Kidney (tissue), 14 donors: ENCODE data around the gene UBR3. TPM values are rescaled to one million over a fixed set of nuclear protein-coding genes. Genes with fewer than 3 reads are reported as not detected.

ENCODE experiments used
- DNase-seq, 5 donors: peaks; one replicate each; pipeline ENCODE4 v3.0.0-alpha.2; 2013 to 2020
- FAIRE-seq: peaks from 2 replicates; lab custom pipeline; 2012; peaks lifted over from hg19 to GRCh38; lab: Jason Lieb, UNC
- H3K27ac ChIP-seq, 2 donors: one replicate each; pipeline ENCODE4 v1.7.0; 2013; ENCODE audit warnings: low read depth in 2 of 2, low read length in 2 of 2, inconsistent platforms in 1 of 2
- H3K27me3 ChIP-seq: one replicate; pipeline ENCODE4 v1.7.1; 2013; ENCODE audit warnings: low read length, inconsistent platforms; ENCODE audit not compliant: control insufficient read depth, insufficient read depth
- H3K36me3 ChIP-seq, 3 donors: one replicate each; pipeline versions ENCODE4 v1.7.0 to v1.7.1; 2013; ENCODE audit warnings: low read length in 3 of 3, control low read depth in 1 of 3, inconsistent platforms in 1 of 3; ENCODE audit not compliant: insufficient read depth in 3 of 3, control insufficient read depth in 2 of 3
- H3K4me1 ChIP-seq, 3 donors: one replicate each; pipeline versions ENCODE4 v1.7.0 to v1.7.1; 2013; ENCODE audit warnings: low read length in 3 of 3, inconsistent platforms in 1 of 3, low read depth in 1 of 3; ENCODE audit not compliant: control insufficient read depth in 2 of 3, insufficient read depth in 2 of 3
- H3K4me3 ChIP-seq, 3 donors: one replicate each; pipeline versions ENCODE4 v1.7.0 to v1.8.1; 2013; ENCODE audit warnings: low read length in 3 of 3, control low read depth in 1 of 3, inconsistent platforms in 1 of 3
- H3K9ac ChIP-seq, 3 donors: one replicate each; pipeline versions ENCODE4 v1.7.0 to v1.7.1; 2013; ENCODE audit warnings: low read length in 3 of 3, control low read depth in 1 of 3, inconsistent platforms in 1 of 3
- H3K9me3 ChIP-seq, 3 donors: one replicate each; pipeline versions ENCODE4 v1.7.0 to v1.7.1; 2013; ENCODE audit warnings: low read length in 3 of 3, control low read depth in 1 of 3, inconsistent platforms in 1 of 3; ENCODE audit not compliant: control insufficient read depth in 2 of 3, insufficient read depth in 1 of 3
- intact Hi-C: fragments of 100-400 bp; cut with DNase I; formaldehyde crosslinking; loops from one replicate; pipeline ENCODE4 v1.11.1; 2022
- polyA plus RNA-seq: library from polyadenylated mRNA; stranded (reverse); fragments of 350-450 nt; fragmentation: Illumina TruSeq; extraction: RNeasy Lipid Tissue Mini Kit (QIAGEN cat#74804); gene quantifications from one replicate; pipeline ENCODE4 v1.2.3, GENCODE V29; 2014; ENCODE audit warnings: low read depth, low replicate concordance; ENCODE audit not compliant: insufficient read depth
- total RNA-seq: library from RNA; stranded (reverse); fragmentation: NEBNext Ultra II Directional; extraction: Animal tissue kit (Norgen Biotek cat#: 25700); gene quantifications from one replicate; pipeline ENCODE4 v1.2.1, GENCODE V29; 2021
- TF ChIP-seq, protein P1 (sequence below): IDR thresholded peaks from 3 replicates; pipeline ENCODE4 v1.5.1; 2012; ENCODE audit warnings: mild to moderate bottlenecking, moderate library complexity, borderline replicate concordance; ENCODE audit not compliant: insufficient read depth; ENCODE audit errors: extremely low read depth
- donor health status: control.
- donor health status: control.
- donor health status: control.
- donor health status: control.
- donor health status: control.
- donor health status: DM: yes; HTN: yes; CAD: no.
- donor health status: Normal renal cell carcinoma (clear cell type).

The UBR3 gene
- total and polyA plus RNA-seq, 2 donors from 2014 or later: 10.2 to 41.0 TPM

GRCh38 chr2:169906731-169907130, 79.5 kb downstream of the UBR3 start:
- FAIRE-seq (no peak), DNase-seq (no peak)
- TF ChIP-seq, protein P1, sequence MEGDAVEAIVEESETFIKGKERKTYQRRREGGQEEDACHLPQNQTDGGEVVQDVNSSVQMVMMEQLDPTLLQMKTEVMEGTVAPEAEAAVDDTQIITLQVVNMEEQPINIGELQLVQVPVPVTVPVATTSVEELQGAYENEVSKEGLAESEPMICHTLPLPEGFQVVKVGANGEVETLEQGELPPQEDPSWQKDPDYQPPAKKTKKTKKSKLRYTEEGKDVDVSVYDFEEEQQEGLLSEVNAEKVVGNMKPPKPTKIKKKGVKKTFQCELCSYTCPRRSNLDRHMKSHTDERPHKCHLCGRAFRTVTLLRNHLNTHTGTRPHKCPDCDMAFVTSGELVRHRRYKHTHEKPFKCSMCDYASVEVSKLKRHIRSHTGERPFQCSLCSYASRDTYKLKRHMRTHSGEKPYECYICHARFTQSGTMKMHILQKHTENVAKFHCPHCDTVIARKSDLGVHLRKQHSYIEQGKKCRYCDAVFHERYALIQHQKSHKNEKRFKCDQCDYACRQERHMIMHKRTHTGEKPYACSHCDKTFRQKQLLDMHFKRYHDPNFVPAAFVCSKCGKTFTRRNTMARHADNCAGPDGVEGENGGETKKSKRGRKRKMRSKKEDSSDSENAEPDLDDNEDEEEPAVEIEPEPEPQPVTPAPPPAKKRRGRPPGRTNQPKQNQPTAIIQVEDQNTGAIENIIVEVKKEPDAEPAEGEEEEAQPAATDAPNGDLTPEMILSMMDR: no peak
- Histone ChIP-seq H3K27me3 (no peaks in the 10 kb centered on the region), H3K4me3 (no peak overlapping the region), H3K9ac (no peak overlapping the region), H3K9me3 (no peaks in the 10 kb centered on the region), H3K4me1 (no peaks in the 10 kb centered on the region), H3K27ac (no peak overlapping the region), H3K36me3 (peaks cover 0 to 5% (median 2%) of the 10 kb centered on the region in 3 donors)
- intact Hi-C loops: no loop called here

- TF ChIP-seq, protein P1: no peak
- no peak for DNase-seq
- peaks cover under 1 to 7% (median 2%) of the 10 kb centered on the region in 3 donors for H3K36me3 ChIP-seq
- H3K9me3 ChIP-seq: no peaks in the 10 kb centered on the region
- intact Hi-C loops: no loop called here
- no peaks in the 10 kb centered on the region for H3K4me1 ChIP-seq
- no peak overlapping the region for H3K4me3 ChIP-seq
- H3K27ac ChIP-seq: no peak overlapping the region
- H3K27me3 ChIP-seq: no peaks in the 10 kb centered on the region
- no peak for FAIRE-seq
- no peak overlapping the region for H3K9ac ChIP-seq
Measured at GRCh38 chr2:169909376-169909775, 82.1 kb downstream of the UBR3 start.

- Histone ChIP-seq H3K9me3 (no peaks in the 10 kb centered on the region), H3K36me3 (peaks cover 2 to 10% (median 4%) of the 10 kb centered on the region in 3 donors), H3K27ac (no peak overlapping the region), H3K4me3 (no peak overlapping the region), H3K9ac (no peak overlapping the region), H3K4me1 (no peaks in the 10 kb centered on the region), H3K27me3 (no peaks in the 10 kb centered on the region)
- TF ChIP-seq, protein P1: no peak
- DNase-seq (no peak), FAIRE-seq (no peak)
- intact Hi-C loops: no loop called here
Measured at GRCh38 chr2:169910109-169910799, 83.0 kb downstream of the UBR3 start.

DNA sequence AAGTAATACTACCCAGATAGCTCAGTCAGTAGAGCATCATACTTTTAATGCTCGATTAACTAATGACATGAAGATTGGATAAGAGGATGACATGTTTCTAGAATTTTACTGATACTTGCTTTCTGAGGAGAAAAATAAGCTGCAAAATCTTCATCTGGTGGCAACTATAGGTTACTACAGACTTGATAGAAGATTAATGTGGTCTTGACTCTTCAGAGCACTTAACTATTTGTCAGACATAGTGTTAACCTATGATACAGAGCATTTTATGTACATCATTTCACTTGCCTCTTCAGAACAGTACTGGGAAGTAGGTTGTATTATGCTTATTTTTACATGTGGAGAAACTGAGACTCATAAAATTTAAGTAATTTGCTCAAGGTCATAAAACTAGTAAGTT, 83.9 kb downstream of the UBR3 start:
- Histone ChIP-seq H3K27me3 (no peaks in the 10 kb centered on the region), H3K4me1 (no peaks in the 10 kb centered on the region), H3K4me3 (no peak overlapping the region), H3K9me3 (no peaks in the 10 kb centered on the region), H3K36me3 (peaks cover 0 to 4% (median 4%) of the 10 kb centered on the region in 3 donors), H3K27ac (no peak overlapping the region), H3K9ac (no peak overlapping the region)
- FAIRE-seq: no peak
- TF ChIP-seq, protein P1: no peak
- intact Hi-C loops: no loop called here
- DNase-seq: no peak
